Measurements from ENCODE around the gene ATAD5.

DNA sequence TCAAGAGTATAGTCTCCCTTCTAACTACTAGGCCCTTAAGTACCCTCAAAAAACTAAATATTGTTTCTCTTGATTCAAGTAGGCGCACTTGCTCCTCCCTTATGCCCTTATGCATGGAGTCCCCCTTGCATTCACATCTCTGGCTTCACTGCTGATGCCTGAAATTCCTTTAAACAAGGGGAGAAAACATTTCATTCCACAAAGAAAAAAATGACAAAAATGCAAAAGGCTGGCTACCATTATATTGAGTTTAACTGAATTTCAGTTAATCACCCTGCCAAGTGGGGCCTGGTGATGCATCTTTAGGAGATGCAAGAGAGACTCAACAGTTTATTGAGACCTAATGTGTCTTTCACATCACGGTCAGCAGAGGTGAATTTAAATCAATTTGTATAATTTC is 42.8 kb upstream of the ATAD5 start:
- TF ChIP-seq, protein P1, sequence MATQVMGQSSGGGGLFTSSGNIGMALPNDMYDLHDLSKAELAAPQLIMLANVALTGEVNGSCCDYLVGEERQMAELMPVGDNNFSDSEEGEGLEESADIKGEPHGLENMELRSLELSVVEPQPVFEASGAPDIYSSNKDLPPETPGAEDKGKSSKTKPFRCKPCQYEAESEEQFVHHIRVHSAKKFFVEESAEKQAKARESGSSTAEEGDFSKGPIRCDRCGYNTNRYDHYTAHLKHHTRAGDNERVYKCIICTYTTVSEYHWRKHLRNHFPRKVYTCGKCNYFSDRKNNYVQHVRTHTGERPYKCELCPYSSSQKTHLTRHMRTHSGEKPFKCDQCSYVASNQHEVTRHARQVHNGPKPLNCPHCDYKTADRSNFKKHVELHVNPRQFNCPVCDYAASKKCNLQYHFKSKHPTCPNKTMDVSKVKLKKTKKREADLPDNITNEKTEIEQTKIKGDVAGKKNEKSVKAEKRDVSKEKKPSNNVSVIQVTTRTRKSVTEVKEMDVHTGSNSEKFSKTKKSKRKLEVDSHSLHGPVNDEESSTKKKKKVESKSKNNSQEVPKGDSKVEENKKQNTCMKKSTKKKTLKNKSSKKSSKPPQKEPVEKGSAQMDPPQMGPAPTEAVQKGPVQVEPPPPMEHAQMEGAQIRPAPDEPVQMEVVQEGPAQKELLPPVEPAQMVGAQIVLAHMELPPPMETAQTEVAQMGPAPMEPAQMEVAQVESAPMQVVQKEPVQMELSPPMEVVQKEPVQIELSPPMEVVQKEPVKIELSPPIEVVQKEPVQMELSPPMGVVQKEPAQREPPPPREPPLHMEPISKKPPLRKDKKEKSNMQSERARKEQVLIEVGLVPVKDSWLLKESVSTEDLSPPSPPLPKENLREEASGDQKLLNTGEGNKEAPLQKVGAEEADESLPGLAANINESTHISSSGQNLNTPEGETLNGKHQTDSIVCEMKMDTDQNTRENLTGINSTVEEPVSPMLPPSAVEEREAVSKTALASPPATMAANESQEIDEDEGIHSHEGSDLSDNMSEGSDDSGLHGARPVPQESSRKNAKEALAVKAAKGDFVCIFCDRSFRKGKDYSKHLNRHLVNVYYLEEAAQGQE (IDR thresholded peaks at IDR 0.05; ENCODE audit: insufficient read depth in 1 of 2, low read depth in 2 of 2, low read length in 2 of 2) = no peak
- TF ChIP-seq TAF1 (IDR thresholded peaks at IDR 0.05; ENCODE audit: borderline replicate concordance, insufficient read depth, low read length) (no peak), SIN3A (IDR thresholded peaks at IDR 0.05; ENCODE audit: borderline replicate concordance, insufficient read depth, low read length) (no peak), POLR2AphosphoS5 (IDR thresholded peaks at IDR 0.05; ENCODE audit: low read depth, low read length) (no peak)

Data from PFSK-1 (cell line).